ENCODE data around the gene DUSP9.

DUSP9 gene

DNA sequence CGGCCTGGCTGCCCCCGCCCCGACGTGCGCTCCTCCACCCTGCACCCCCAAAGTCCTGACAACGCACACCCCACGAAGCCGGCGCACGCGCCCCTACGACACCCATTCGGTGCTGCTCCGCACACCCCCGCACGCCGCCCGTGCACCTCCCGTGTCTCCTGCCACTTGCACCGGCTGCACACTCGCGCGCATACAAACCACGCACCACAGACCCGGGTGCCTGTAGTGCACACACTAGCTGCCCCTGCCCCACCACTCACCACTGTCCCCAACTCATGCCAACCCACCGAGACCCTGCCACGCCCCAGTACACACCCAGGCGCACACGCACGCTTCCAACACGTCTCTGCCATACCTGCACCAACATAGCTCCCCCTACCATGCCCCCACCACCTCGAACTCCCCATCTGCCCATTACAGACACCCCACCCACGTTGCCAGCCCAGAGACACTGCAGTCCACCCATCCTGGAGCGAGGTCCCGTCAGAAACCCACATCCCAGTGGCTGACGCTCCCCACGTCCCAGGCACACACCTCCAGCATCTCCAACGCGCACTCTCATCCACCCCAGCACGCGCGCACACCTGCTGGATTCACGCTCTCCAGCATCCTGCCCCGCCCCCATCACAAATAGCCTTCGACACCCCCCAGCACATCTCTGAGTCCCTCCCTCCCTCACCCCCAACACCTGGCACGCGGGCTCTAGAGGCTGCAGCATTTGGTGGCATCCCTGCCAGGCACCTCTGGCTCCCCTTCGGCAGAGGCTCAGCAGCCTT lies 4.2 kb upstream of the DUSP9 start:
- no peak overlapping the region for H3K27ac ChIP-seq
- TF ChIP-seq, protein P1, sequence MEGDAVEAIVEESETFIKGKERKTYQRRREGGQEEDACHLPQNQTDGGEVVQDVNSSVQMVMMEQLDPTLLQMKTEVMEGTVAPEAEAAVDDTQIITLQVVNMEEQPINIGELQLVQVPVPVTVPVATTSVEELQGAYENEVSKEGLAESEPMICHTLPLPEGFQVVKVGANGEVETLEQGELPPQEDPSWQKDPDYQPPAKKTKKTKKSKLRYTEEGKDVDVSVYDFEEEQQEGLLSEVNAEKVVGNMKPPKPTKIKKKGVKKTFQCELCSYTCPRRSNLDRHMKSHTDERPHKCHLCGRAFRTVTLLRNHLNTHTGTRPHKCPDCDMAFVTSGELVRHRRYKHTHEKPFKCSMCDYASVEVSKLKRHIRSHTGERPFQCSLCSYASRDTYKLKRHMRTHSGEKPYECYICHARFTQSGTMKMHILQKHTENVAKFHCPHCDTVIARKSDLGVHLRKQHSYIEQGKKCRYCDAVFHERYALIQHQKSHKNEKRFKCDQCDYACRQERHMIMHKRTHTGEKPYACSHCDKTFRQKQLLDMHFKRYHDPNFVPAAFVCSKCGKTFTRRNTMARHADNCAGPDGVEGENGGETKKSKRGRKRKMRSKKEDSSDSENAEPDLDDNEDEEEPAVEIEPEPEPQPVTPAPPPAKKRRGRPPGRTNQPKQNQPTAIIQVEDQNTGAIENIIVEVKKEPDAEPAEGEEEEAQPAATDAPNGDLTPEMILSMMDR (conservative IDR thresholded peaks at IDR 0.05) = no peak

DNA sequence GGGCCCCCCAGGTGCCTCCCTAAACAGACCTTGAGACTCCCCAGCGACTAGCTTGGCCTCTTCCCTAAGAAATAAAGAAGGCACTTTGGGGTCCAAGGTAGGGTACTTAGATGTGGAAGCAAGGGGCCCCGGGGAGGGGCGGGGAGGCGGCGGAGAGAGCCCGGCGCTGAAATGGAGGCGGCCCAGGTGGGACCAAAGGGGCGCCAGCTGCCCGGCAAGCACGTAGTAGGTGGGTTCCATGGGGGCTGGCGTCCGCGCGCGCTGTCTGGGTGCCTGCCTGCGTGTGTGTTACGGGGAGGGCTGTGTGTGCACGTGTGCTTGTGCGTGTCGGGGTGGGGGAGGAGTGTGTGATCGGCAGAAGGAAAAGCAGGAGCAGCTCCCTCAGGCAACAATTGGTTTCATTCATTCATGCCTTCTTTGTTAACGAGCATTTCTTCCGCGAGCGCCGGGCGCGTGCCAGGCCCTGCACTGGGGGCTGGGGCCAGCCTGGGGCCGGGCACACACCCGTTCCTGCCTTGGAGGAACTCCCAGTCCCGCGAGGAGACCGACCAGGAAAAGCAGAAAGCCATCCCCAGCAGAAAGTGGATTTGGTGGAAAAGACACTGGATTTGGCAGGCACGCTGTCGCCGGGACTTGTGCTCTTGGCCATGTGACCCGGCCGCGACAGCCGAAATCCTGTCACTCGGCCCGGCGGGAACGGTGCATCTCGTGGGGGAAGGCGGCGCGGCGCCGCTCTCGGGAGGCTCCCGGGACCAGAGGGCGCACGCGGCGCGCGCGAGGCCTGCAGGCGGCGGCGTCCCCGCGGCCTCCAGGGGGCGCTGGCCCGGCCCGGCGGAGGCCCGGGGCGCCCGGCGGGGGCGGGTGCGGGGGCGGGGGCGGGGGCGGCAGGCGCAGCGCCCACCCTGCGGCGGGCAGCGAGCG lies 3.3 kb upstream of the DUSP9 start:
- H3K27ac ChIP-seq = no peak overlapping the region
- TF ChIP-seq, protein P1 (conservative IDR thresholded peaks at IDR 0.05) = peak; percentile 41

DNA sequence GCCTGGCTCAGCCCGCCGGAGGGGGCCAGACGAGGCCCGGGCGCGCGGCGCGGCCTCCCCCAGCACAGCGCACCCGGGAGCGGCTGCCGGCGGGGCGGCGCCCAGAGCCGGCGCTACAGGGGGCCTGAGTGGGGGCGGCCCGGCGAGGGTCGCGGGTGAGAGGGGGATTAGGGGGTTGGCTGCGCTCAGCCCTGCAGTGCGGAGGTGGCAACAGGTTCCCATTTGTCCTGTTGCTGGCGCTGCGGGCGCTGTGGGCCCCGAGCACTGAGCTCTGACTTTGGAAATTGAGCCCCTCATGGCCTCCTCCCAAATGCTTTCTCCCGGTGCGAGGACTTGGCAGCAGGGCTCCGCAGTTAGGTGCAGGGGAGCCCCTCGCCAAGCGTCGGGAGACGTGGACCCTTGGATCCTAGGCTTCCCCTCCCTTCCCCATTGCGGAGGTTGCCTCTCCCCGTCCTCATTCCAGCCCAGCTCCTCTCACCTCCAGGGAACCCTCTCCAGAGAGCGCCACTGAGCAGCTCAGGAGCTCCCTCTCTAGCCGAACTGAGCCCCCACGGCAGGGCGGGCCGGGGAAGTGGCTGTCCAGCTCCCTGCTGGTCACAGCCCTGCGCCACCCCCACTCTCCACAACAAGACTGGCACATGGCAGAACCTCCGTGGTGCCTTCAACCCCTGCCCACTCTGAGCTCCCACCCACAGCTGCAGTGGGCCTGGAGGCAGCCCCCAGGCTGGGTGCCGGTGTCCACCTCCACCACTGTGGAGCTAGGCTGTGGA lies 2.5 kb upstream of the DUSP9 start:
- no peak overlapping the region for H3K27ac ChIP-seq
- TF ChIP-seq, protein P1 (conservative IDR thresholded peaks at IDR 0.05) = 0 out of 2 replicates have a peak, but pooled peaks have one; percentile 0

DNA sequence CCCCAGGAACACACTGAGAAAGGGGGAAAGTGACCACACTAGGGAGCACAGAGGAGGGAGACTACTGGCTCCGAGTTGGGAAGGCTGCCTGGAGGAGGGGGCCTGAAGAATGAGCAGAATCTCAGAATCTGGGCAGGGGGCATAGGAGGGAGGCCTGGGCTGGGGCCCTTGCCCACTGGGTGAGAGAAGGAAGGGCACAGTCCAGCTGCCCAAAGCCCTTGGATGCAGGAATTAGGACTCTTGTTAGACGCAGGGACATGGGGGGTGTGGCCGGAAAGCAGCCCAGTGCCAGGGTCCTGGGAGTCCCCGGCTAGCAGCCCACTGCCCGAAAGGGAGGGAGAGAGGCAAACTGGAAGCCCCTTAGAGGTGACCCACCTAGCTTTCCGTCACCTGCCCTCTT lies 1.9 kb upstream of the DUSP9 start:
- TF ChIP-seq, protein P1 (conservative IDR thresholded peaks at IDR 0.05) = no peak
- H3K27ac ChIP-seq = no peak overlapping the region

DNA sequence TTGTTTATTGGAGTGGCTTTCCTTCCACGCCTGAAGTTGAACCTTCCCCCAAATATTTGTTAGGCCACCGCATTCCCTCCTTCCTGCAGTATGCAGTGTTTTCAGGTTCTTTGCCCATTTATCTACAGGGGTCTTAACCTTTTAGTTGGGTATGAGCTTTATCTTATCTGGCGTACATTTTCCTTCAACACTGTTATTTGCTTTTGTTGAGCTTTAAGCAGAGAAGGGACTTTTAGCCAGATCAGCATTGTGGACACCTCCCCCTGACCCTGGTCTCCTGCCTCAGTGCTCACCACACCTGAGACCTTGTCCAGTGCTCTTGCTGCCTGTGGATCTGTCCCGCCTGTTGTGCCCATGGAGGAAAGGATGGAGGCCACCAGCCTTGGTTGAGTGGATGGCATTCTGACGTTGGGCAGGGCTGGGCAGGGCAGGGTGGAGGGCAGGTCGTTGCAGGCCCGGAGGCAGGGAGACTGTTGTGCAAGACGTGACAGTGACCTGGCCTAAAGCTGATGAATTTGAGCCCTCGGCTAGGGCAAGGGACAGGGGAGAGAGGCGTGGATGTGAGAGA lies 998 bp upstream of the DUSP9 start:
- H3K27ac ChIP-seq = no peak overlapping the region
- TF ChIP-seq, protein P1 (conservative IDR thresholded peaks at IDR 0.05) = no peak

DNA sequence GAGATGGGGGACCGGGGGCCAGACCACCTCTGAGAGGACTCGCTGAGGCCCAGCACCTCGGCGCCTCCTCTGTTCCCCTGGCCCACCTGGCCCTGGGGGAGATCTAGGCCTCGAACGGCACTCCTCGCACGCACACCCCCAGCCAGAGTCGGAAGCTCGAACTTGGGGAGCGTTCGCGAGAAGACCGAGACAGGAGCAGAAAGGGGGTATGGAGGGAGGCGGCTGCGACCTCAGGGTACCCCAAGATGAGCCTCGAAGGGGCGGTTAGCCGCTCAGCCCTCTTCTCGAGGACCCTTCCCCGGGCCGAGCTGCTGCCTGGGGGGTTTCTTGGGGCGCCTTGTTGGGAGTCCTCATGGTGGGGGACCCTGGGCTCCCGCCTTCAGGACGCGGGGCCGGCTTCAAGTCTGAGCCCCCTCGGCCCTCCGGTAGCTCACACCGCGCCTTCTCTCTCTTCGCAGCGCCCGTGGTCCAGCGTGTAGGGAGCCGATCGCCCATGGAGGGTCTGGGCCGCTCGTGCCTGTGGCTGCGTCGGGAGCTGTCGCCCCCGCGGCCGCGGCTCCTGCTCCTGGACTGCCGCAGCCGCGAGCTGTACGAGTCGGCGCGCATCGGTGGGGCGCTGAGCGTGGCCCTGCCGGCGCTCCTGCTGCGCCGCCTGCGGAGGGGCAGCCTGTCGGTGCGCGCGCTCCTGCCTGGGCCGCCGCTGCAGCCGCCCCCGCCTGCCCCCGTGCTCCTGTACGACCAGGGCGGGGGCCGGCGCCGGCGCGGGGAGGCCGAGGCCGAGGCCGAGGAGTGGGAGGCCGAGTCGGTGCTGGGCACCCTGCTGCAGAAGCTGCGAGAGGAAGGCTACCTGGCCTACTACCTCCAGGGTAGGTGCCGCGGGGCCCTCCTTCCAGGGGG lies 706 bp downstream of the DUSP9 start:
- TF ChIP-seq, protein P1 (conservative IDR thresholded peaks at IDR 0.05) = no peak
- no peak overlapping the region; the same call in 1 of the 2 replicates for H3K27ac ChIP-seq

Measured in VCaP (cell line).